DND-41 (cell line): ENCODE data around the gene ATP9A.
"Not testable (repeated sequence)": the region's sequence is repeated elsewhere in the genome, so short reads cannot be mapped to it uniquely, and the experiment has no call there.

ENCODE experiments used
- EZH2 ChIP-seq: IDR thresholded peaks from 3 replicates; pipeline ENCODE4 v1.6.1; 2012; ENCODE audit warnings: borderline replicate concordance, low read depth, mild to moderate bottlenecking, moderate library complexity, low read length, inconsistent platforms; ENCODE audit not compliant: severe bottlenecking
- TF ChIP-seq, protein P1 (sequence below): IDR thresholded peaks from 2 replicates; pipeline ENCODE4 v1.5.1; 2012; ENCODE audit warnings: borderline replicate concordance, low read length, moderate library complexity, mild to moderate bottlenecking; ENCODE audit not compliant: poor library complexity, severe bottlenecking; ENCODE audit errors: extremely low read depth

DNA sequence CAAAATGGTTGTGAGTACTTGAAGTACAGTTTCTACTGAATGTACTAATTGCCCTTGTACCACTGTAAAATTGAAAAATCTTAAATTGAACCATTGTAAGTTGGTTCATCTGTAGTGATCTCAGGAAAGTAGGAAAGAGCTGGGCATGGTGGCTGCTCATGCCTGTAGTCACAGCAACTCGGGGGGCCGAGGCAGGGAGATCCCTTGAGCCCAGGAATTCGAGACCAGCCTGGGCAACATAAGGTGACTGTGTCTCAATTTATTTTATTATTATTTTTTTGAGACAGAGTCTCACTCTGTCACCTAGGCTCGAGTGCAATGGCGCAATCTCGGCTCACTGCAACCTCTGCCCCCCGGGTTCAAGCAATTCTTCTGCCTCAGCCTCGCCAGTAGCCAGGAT is 48.7 kb upstream of the ATP9A start:
- TF ChIP-seq, protein P1, sequence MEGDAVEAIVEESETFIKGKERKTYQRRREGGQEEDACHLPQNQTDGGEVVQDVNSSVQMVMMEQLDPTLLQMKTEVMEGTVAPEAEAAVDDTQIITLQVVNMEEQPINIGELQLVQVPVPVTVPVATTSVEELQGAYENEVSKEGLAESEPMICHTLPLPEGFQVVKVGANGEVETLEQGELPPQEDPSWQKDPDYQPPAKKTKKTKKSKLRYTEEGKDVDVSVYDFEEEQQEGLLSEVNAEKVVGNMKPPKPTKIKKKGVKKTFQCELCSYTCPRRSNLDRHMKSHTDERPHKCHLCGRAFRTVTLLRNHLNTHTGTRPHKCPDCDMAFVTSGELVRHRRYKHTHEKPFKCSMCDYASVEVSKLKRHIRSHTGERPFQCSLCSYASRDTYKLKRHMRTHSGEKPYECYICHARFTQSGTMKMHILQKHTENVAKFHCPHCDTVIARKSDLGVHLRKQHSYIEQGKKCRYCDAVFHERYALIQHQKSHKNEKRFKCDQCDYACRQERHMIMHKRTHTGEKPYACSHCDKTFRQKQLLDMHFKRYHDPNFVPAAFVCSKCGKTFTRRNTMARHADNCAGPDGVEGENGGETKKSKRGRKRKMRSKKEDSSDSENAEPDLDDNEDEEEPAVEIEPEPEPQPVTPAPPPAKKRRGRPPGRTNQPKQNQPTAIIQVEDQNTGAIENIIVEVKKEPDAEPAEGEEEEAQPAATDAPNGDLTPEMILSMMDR: not testable (repeated sequence)
- not testable (repeated sequence) for TF ChIP-seq EZH2
